ENCODE results near the gene PCDHGA5. TPM values are rescaled to one million over a fixed set of nuclear protein-coding genes. Genes with fewer than 3 reads are reported as not detected.

The PCDHGA5 gene
- total and polyA plus RNA-seq, 2 of the 8 experiments (the other 6 are each of a cell fraction or from before 2014, with no cell fraction given) = 1.1 to 1.3 TPM

GRCh38 chr5:141384471-141385267 lies 20.7 kb downstream of the PCDHGA5 start (continued):
- TF ChIP-seq ATF2 (IDR thresholded peaks at IDR 0.05; ENCODE audit: low read length) (no peak), NRF1 (IDR thresholded peaks at IDR 0.05; ENCODE audit: low read depth, low read length) (no peak), POLR2AphosphoS5 (IDR thresholded peaks at IDR 0.05; ENCODE audit: low read depth, low read length) (no peak), CBX5 (IDR thresholded peaks at IDR 0.05; ENCODE audit: low read depth, low read length) (no peak), EGR1 (IDR thresholded peaks at IDR 0.05; ENCODE audit: borderline replicate concordance, low read depth, low read length) (no peak), SP1 (IDR thresholded peaks at IDR 0.05; ENCODE audit: low read depth, low read length) (no peak)

All from H1 (cell line).